GM21447 (cell line): ENCODE results near the gene AKR1B1.
"Not testable (repeated sequence)": the region's sequence is repeated elsewhere in the genome, so short reads cannot be mapped to it uniquely, and the experiment has no call there.

Experiments
- ATAC-seq: cut with Tn5 transposase; IDR thresholded peaks from one replicate; pipeline ENCODE4 v1.9.1; 2021; ENCODE audit not compliant: unreplicated experiment

The AKR1B1 gene

DNA sequence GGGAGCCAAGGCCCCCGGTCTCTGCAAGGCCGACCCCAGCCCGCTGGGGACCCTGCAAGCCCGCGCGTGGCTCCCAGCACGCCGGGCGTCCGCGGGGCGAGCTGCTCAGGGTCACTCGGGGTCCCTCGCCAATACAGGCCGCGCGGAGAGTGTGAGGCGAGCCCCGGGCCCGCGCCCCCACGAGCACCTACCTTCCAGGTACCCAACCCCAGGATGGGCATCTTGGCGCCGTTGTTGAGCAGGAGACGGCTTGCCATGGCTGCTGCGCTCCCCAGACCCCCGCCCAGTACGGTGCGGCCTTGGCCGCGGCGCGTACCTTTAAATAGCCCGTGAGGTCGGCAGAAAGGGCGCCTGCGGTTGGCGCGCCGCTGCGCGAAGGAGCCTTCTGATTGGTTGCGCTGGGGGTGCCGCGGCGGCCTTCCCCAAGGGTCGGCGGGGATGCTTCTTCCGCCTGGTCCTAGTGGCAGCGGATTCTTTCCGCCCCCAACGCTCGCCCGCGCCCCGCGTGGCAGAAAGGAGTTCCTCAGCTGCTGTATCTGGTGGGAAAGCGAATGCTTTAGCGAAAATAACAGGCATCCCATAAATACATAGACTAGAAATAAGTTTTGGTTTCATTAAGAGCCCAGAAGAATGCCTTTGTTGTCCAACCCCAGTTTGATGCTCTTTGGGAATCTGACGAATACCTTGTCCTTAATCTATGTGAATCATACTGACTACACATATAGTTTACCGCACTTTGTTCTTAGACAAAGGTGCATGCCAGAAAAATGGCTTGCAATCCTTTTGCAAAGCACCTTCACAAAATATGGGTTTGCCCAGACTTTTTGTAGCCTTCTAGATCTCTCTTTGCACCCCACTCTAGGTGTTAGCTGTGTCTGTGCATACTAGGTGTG is at the start of gene AKR1B1:
AKR1B1 (minus strand) TSS at position 295 of the 893 bp plus-strand sequence; CDS start at position 257, 38 bp downstream.
- peak; percentile 94 for ATAC-seq

DNA sequence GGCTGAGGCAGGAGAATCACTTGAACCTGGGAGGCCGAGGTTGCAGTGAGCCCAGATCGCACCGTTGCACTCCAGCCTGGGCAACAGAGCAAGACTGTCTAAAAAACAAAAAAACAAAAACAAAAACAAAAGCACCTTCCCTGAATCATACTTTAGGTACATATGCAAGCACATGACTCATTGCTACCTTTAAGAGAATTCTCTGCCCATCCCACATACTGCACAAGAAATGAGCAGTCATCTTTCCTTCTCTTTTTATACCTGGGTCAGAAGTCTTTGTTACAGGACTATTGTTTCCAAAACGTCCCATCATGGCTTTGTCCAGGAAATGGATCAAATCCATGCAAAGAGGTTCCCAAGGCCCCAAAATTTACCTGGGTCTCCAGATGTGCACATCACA is 47.0 kb upstream of the AKR1B1 start:
- no peak for ATAC-seq

DNA sequence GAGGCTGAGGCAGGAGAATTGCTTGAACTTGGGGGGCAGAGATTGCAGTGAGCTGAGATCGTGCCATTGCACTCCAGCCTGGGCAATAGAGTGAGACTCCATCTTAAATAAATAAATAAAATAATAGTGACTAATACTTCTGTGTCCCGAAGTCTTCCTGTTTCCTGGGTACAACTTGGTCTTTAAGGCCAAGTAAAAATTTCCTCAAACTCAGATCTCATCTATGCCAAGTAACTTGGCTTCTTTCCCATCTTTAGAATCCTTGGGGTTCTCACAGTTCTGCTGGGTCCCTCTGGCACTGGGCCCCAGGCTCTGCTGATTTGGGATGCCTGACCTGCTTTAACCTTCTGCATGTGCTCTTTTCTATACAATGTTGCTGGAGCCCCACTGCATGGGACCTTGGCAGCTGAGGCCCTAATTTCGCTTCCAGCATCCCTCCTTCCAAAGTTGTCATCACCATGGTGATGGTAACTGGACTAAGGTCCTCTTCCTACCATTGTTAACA is 45.8 kb upstream of the AKR1B1 start:
- no peak for ATAC-seq

DNA sequence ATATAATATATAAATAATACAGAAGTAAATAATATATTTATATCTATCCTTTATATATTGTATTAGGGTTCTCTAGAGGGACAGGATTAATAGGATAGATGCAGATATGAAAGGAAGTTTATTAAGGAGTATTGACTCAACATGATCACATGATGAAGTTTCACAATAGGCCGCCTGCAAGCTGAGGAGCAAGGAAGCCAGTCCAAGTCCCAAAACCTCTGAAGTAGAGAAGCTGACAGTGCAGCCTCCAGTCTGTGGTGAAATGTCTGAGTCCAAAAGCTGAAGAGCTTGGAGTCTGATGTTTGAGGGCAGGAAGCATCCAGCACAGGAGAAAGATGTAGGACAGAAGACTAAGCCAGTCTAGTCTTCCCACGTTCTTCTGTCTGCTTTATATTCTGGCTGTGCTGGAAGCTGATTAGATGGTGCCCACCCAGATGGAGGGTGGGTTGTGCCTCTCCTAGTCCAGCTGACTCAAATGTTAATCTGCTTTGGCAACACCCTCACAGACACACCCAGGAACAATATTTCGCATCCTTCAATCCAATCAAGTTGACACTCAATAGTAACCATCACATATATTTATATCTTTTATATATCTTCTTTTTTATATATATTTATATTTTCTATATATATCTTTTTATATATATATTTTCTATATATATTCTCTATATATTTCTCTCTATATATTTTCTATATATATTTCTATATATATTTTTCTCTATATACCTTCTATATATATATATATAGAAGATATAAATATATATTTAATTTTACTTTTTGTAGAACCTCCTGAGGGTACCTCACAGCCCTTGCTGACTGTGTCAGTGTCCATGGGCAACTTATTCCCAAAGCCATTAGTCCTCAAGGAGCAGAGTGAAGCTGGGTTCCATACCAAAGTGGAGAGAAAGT is 43.8 kb upstream of the AKR1B1 start:
- ATAC-seq, result no peak

DNA sequence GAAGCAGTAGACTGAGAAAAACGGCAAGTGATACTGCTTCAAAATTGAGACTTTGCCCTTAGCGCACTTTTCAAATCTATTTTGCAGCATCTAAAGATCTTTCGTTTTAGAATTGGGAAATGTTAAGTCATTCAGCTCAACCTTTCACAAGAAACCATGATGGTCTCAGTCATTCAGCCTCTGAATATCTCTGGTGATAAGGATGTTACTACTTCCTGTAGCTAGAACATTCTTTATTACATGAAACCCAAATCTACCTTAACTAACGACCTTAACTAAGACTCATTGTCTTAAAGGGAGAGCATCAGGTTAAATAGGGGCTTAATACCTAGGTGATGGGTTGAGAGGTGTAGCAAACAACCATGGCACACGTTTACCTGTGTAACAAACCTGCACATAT is 42.1 kb upstream of the AKR1B1 start:
- no peak for ATAC-seq

DNA sequence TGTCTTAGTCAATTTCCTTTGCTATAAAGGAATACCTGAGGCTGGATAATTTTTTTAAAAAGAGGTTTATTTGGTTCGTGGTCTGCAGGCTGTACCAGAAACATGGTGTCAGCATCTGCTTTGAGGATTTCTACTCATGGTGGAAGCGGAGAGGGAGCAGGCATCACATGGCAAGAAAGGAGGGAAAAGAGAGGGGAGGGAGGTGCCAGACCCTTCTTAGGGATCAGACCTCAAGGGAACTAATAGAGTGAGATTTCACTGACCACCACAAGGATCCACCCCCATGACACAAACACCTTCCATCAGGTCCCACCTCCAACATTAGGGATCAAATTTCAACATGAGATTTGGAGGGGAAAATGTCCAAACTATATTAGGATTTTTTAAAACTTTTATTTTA is 41.5 kb upstream of the AKR1B1 start:
- ATAC-seq, result no peak

DNA sequence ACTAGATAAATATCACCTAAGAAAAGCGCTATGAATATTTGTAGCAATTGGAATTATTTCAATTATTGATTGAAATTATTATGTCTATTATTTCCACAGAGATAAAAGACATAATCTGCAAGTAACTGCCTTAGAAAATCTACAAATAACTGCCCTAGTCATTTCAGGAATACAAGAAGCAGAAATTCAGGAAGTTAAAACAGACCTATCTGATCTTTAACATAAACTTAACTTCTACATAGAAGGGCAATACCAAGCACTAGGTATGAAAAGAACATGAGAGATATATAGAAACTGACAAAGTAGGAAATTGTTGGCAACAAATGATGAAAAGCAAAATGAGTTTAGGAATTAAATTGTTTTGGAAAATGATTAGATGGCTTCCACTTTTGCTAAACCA is 36.6 kb upstream of the AKR1B1 start:
- no peak for ATAC-seq

DNA sequence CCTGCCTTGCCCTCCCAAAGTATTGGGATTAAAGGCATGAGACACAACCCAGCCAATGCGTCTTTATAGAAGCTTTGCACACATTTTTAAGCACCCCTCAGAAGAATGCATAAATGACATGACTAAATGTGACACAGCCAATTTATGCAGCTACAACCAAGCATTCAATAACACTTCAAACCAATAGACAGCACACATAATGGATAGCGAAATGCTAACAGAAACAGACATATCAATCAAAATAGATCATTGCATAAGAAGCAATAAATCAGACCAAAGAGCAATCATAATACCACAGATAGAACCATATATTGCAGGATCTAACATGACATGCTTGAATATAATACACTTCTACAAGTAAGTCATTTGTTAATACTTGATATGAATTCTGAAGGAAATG is 34.2 kb upstream of the AKR1B1 start:
- no peak for ATAC-seq

DNA sequence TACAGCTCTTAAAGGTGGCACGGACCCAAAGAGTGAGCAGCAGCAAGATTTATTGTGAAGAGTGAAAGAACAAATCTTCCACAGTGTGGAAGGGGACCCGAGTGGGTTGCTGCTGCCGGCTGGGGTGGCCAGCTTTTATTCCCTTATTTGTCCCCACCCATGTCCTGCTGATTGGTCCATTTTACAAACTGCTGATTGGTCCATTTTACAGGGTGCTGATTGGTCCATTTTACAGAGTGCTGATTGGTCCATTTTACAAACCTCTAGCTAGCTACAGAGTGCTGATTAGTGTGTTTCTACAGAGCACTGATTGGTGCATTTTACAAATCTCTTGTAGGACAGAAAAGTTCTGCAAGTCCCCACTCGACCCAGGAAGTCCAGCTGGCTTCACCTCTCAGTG is 28.8 kb upstream of the AKR1B1 start:
- not testable (repeated sequence) for ATAC-seq

DNA sequence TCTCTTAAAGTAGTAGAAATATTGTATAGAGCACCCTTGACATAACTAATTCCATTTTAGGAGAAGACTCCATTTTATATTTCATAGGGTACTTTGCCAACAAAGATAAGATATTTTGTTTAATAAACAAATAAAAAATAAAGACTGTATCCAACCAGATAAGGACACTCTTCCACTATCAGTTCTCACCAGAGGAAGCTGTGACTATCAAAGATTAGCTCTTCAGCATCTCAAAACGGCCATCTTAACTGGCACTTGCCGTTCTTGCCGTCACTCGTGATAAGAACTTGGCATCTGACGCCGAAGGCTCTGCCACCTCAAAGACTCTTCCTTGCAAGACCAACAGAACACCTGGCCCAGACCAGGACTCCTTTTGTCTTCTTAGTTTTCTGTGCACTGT is 26.3 kb upstream of the AKR1B1 start:
- no peak for ATAC-seq

DNA sequence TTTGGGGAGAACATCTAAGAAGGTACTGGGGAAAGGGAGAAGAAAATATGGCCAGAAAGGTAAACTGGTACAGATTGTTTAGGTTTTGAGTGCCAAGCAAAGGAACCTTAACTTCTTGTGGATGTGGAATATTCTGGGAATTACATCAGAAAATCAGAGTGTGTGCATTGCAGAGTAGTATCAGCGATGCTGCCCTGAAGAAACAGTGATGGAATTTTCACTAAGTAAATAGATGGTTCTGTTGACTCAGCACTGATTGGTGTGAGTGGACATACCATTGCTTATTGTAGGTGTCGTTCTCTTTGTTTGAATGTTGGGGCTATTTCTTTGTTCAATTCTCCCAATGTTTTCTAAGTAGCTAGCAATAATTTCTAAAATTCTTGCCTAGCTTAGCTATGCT is 24.4 kb upstream of the AKR1B1 start:
- ATAC-seq, result no peak

DNA sequence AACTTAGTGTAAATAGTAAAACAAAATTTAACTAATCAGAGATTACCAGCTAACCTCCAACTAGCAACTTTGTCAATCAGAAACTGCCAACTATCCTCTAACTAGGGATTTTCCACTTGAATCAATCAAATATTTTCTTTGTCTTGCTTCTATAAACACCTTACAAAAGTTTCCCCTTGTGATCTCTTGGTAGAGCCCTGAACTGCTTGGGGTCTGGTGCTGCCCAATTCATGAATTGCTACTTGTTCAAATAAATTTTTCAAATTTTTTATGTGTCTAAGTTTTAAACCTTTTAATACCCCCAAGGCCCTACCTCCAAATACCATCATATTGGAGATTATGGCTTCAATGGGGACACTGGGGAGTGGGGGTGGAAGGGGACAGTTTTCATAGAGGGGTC is 24.0 kb upstream of the AKR1B1 start:
- ATAC-seq, result no peak

DNA sequence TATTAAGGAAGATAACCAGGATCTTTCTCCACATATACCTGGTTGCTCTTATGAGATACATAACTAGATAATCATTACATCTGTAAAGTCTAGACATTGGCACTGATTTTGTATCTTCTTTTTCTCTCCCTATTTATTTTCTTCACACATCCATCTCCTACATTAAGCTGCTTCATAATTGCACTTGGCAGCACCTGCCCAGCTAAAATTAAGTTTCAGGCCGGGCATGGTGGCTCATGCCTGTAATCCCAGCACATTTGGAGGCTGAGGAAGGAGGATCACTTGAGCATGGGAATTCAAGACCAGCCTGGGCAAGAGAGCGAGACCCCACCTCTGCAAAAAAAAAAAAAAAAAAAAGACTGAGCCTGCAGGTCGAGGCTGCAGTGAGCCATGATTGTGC is 22.3 kb upstream of the AKR1B1 start:
- ATAC-seq, result no peak

DNA sequence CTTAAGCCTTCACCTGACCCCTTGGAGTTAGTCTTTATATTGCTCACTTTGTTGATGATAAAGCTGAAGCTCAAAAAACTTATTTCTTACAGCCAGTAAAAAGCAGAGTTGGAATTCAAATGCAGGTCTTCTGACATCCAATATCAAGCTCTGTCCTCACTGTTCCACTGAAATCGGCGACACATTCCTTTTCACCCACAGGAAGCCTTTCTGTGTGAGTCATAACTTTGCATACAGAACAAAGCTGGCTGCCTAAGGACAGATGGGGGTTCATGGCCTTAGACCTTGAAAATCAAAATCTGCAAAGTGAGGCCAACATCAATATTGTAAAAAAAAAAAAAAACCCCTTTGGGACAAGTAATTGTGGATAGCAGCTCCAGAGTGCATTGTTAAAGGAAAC is 21.8 kb upstream of the AKR1B1 start:
- no peak for ATAC-seq

DNA sequence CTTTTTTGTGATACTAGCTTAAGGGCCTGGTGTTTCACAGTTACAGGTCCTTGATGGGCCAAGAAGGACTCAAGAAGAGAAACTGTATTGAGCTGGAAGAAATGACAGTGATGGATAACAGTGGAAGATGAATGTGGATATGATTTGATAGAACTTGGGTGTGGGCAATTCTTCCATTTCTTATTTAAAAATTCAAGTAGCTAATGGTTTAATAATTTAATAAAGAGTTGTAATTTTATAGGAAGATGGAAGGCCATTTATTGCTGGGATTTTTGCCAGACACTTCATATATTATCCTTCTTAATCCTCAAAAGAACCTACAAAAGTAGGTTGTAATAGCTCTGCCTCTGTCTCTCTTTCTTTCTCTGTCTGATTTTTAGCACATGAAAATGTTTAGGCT is 21.3 kb upstream of the AKR1B1 start:
- no peak for ATAC-seq

DNA sequence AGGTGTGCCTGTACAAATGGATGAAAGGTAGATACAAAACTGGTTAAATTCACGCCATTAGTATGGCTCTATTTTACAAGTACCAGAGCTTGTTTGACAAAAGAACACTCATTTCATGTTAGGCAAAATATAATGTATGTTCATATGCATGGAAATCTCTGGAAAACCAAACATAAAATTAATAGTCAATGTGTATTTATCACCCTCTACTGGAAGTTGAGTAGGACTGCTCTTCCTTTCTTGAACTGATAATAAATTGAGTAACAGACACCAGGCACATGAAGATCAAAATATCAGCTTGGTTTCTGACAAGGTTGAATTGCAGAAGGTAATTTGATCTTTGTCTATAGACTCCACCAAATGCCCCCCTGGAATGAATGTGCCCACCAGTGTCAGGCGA is 19.8 kb upstream of the AKR1B1 start:
- no peak for ATAC-seq

DNA sequence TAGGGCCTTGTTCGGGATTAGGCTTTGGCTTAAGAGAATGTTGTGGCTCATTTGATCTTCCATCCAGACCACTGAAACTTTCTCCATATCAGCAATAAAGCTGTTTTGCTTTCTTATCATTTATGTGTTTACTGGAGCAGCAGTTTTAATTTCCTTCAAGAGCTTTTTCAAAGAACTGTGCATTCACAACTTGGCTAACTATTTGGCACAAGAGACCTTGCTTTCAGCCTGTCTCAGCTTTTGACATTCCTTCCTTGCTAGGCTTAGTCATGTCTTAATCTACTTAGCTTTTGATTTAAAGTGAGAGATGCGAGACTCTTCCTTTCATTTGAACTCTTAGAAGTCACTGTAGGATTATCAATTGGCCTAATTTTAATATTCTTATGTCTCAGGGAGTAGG is 19.1 kb upstream of the AKR1B1 start:
- no peak for ATAC-seq

DNA sequence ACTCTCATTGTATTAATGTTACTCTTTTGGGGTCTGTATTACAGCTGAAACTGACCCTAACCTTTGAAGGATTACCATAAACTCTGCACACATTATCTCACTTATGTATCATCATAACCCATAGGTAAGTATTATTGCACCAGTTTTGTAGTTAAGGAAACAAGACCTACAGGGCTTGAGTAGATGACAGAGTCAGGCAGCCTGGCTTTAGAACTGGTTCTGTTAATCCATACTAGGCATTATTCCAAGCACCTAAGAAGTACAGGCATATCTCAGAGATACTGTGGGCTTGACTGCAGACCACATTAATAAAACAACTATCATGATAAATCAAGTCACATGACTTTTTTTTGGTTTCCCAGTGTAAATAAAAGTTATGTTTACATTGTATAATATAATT is 17.1 kb upstream of the AKR1B1 start:
- no peak for ATAC-seq

DNA sequence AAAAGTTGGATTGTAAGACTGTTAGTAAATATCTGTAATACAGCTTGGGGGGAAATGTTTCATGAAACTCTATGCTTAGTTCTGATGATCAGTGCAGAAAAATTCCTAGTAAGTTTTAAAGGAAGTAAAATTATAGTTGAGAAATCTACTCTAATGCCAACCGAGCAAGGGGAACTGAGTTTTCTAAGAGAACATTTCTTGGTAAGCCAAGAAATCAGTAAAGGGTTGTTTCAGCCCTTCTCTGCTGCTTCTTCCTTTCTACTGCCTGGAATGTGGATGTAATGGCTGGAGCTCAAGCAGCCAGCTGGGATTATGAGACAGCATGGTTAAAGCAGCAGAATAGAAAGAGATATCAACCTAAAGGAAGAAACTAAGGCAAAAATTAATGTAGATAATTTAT is 15.9 kb upstream of the AKR1B1 start:
- ATAC-seq, result no peak

DNA sequence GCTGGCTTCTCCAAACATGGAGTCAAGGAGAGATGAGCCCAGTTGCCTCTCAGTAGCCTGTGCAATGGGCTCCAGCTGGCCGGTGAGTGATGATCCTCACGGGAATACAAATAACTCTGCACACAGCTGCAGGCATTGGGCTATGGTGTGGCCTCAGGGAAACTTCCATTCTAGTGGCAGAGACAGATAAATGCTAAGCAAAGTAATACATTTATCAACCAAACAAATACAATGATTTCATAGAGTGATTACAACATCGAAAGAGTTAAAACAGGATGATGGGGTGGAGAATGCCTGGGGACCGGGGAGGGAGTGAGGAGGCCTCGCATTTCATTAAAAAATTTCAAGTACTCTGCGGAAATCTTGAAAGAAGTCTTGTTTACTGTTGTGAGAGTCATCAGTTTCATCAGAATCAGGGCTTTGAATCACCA is 15.0 kb upstream of the AKR1B1 start:
- ATAC-seq, result no peak

DNA sequence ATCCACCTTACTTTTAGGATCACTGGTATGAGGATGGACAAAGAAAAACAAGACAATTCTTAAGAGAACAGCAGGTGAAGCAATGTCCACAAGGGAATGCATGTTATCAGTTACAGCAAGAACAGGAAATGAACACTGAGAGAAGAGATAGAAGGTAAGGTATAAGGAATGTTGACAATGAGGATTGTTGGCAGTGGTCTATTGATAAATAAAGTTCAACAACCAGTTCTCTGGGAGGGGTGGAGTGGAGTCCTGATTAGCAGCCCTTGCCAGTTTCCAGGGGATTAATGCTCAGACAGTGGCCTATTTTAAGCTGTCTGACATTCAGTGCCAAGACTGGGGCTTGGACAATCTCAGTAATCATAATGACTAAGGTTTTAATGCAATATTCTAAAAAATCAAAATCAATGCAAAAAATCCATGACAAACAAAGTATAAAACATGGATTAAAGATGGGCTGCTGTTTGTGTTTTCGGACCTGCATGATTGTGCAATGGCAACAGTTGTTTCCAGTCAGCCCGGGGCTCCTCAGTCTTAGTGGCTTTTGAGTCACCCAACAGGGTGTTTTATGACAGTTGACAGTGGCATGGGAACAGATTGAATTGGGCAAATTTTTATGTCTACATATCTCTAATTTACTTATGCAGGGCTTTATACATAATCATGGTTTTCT is 13.8 kb upstream of the AKR1B1 start:
- ATAC-seq, result no peak
